ENCODE measurements around the gene TPD52L2.

DNA sequence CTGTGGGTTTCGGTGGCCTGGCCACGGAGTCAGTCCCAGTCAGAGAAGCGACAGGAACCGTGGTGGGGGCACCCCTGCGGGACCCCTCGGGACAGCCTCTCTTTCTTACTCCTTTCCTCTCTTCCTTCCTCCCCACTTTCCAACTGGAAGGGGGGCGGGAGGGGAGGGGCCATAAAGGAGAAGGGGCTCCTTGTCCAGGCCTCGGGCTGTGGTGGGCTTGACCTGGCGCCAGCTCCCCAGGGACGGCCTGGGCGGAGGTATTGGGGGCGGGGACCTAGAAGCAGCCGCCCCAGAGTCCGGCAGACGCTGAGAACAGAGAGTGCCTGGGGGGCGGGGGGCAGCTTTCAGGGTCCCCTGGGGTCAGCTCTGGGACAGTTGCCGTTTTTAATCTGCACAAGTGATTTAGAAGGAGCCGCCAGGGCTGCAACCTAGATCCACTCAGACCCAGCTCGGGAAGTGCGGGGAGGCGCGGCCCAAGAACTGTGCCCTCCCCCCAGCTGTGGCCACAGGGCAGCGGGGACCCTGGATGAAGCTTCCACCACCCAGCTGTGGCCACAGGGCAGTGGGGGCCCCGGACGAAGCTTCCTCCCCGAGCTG is 10.2 kb upstream of the TPD52L2 start:
- TF ChIP-seq, protein P1, sequence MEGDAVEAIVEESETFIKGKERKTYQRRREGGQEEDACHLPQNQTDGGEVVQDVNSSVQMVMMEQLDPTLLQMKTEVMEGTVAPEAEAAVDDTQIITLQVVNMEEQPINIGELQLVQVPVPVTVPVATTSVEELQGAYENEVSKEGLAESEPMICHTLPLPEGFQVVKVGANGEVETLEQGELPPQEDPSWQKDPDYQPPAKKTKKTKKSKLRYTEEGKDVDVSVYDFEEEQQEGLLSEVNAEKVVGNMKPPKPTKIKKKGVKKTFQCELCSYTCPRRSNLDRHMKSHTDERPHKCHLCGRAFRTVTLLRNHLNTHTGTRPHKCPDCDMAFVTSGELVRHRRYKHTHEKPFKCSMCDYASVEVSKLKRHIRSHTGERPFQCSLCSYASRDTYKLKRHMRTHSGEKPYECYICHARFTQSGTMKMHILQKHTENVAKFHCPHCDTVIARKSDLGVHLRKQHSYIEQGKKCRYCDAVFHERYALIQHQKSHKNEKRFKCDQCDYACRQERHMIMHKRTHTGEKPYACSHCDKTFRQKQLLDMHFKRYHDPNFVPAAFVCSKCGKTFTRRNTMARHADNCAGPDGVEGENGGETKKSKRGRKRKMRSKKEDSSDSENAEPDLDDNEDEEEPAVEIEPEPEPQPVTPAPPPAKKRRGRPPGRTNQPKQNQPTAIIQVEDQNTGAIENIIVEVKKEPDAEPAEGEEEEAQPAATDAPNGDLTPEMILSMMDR (IDR thresholded peaks at IDR 0.05; ENCODE audit: low read length): no peak
- no peak for TF ChIP-seq EZH2 (IDR thresholded peaks at IDR 0.05; ENCODE audit: borderline replicate concordance, low read length)

Data from OCI-LY1 (cell line).